Panc1 (cell line): ENCODE results near the gene RPS18. TPM values are rescaled to one million over a fixed set of nuclear protein-coding genes. Genes with fewer than 3 reads are reported as not detected.

ENCODE experiments used
- ATAC-seq: fragments of 200-7000 bp; cut with Tn5 transposase; 2 replicates; pipeline ENCODE4 v1.9.1; 2020; ENCODE audit warnings: mild to moderate bottlenecking, moderate library complexity
- BruUV-seq: library from RNA; stranded (reverse); fragments of 400-500 nt; replicated peaks from 2 replicates; lab custom pipeline; 2021; lab: Mats Ljungman, UMichigan
- CTCF ChIA-PET: fragments of 300-600 bp; sonication (Branson Sonifier 250); formaldehyde crosslinking; loops from one replicate; lab custom pipeline; 2022; ENCODE audit warnings: antibody characterized with exemption; lab: Charles Lee
- POLR2A ChIA-PET: fragments of 300-600 bp; sonication (Branson Sonifier 250); formaldehyde crosslinking; loops from one replicate; lab custom pipeline; 2022; ENCODE audit warnings: antibody characterized with exemption; lab: Charles Lee
- DNase-seq: peaks from one replicate; pipeline ENCODE4 v3.0.0-alpha.2; 2010; ENCODE audit warnings: low read depth, low spot score
- H3K27ac ChIP-seq: 2 replicates; pipeline ENCODE4 v1.5.1; 2011; ENCODE audit warnings: mild to moderate bottlenecking, low read length, inconsistent platforms
- H3K27me3 ChIP-seq: fragments of 200-500 bp; sonication (Bioruptor generic); 2 replicates; pipeline ENCODE4 v1.6.0; 2014; ENCODE audit warnings: low read length, inconsistent platforms; ENCODE audit not compliant: control insufficient read depth, insufficient read depth
- H3K36me3 ChIP-seq: fragments of 200-500 bp; sonication (Bioruptor generic); 2 replicates; pipeline ENCODE4 v1.5.1; 2014; ENCODE audit warnings: inconsistent platforms, mild to moderate bottlenecking, low read length, moderate library complexity; ENCODE audit not compliant: control insufficient read depth, insufficient read depth
- H3K4me1 ChIP-seq: 2 replicates; pipeline ENCODE4 v1.5.1; 2011; ENCODE audit warnings: inconsistent platforms, mild to moderate bottlenecking, low read length, moderate library complexity; ENCODE audit not compliant: control insufficient read depth, insufficient read depth
- H3K4me3 ChIP-seq, 2 experiments: 2 replicates each; pipeline ENCODE4 v1.5.1; 2011 to 2012; ENCODE audit warnings: low read depth in 2 of 2, low read length in 2 of 2, mild to moderate bottlenecking in 2 of 2, inconsistent platforms in 1 of 2, moderate library complexity in 1 of 2
- H3K9me3 ChIP-seq: fragments of 200-500 bp; sonication (Bioruptor generic); 2 replicates; pipeline ENCODE4 v1.5.1; 2014; ENCODE audit warnings: low read depth, mild to moderate bottlenecking, inconsistent platforms, low read length, moderate library complexity; ENCODE audit not compliant: control insufficient read depth, insufficient read depth
- CTCF ChIP-seq: fragments of 450-650 bp; IDR thresholded peaks from 2 replicates; pipeline ENCODE4 v1.5.1; 2017; ENCODE audit warnings: mild to moderate bottlenecking
- POLR2AphosphoS5 ChIP-seq: IDR thresholded peaks from 2 replicates; pipeline ENCODE4 v1.6.1; 2012; ENCODE audit warnings: mild to moderate bottlenecking, low read depth, low read length, moderate library complexity
- REST ChIP-seq, 2 experiments: IDR thresholded peaks; 2 replicates each; pipeline ENCODE4 v1.6.1; 2011 to 2012; ENCODE audit warnings: low read depth in 2 of 2, control low read depth in 1 of 2, low read length in 1 of 2, mild to moderate bottlenecking in 1 of 2, moderate library complexity in 1 of 2; ENCODE audit not compliant: insufficient read depth in 1 of 2
- SIN3A ChIP-seq: IDR thresholded peaks from 2 replicates; pipeline ENCODE4 v1.6.1; 2012; ENCODE audit warnings: low read depth, mild to moderate bottlenecking, low read length, moderate library complexity, borderline replicate concordance; ENCODE audit not compliant: insufficient read depth
- TCF7L2 ChIP-seq: IDR thresholded peaks from 2 replicates; pipeline ENCODE4 v1.6.1; 2011; ENCODE audit warnings: mild to moderate bottlenecking, low read depth, low read length, inconsistent platforms
- in situ Hi-C: cut with HindIII; loops from 2 replicates; pipeline ENCODE4 v1.10.0; 2016; ENCODE audit warnings: low sequenced_read_pairs, low pct_unique_long_range_greater_than_20kb
- intact Hi-C: fragments of 100-400 bp; cut with micrococcal nuclease; formaldehyde crosslinking; loops from one replicate; pipeline ENCODE4 v1.10.0; 2022; ENCODE audit not compliant: unreplicated experiment
- total RNA-seq: library from RNA; stranded (reverse); gene quantifications from one replicate; pipeline ENCODE4 v1.2.1, GENCODE V29; 2021; ENCODE audit not compliant: unreplicated experiment

Gene RPS18
- total RNA-seq, 1 experiment from 2014 or later = 1,987 TPM

GRCh38 chr6:33294086-33294823 lies 22.4 kb downstream of the RPS18 start:
- TF ChIP-seq POLR2AphosphoS5 = no peak
- TF ChIP-seq TCF7L2 = no peak
- no peak for TF ChIP-seq REST (IDR thresholded peaks at IDR 0.05; ENCODE audit: insufficient read depth in 1 of 2, low read depth in 2 of 2, low read length in 1 of 2)
- no peak for TF ChIP-seq CTCF
- no peak for TF ChIP-seq SIN3A
- no peak for DNase-seq
- no peak for ATAC-seq
- BruUV-seq = TSS peak; percentile 61
- ChIA-PET POLR2A (no interaction called here), CTCF (no interaction called here)
- Histone ChIP-seq H3K27ac (no peak overlapping the region), H3K36me3 (peaks cover 2% of the 10 kb centered on the region; the same call in 1 of the 2 replicates), H3K4me1 (peaks cover 19% of the 10 kb centered on the region), H3K27me3 (no peaks in the 10 kb centered on the region), H3K9me3 (no peaks in the 10 kb centered on the region), H3K4me3 (no peak overlapping the region)
- intact Hi-C loops = no loop called here
- in situ Hi-C loops = no loop called here

GRCh38 chr6:33295621-33296369 lies 23.9 kb downstream of the RPS18 start:
- POLR2A ChIA-PET = interaction anchor here (0.6 kb wide), 1 partner anchor 356 kb away, joined by 7 read pairs; no protein-coding TSS in a partner anchor
- Histone ChIP-seq H3K27me3 (no peaks in the 10 kb centered on the region), H3K4me3 (no peak overlapping the region), H3K36me3 (peaks cover 4% of the 10 kb centered on the region; the same call in 1 of the 2 replicates), H3K27ac (no peak overlapping the region), H3K9me3 (no peaks in the 10 kb centered on the region), H3K4me1 (peaks cover 13% of the 10 kb centered on the region)
- BruUV-seq = no TSS peak
- DNase-seq (no peak), ATAC-seq (no peak)
- CTCF ChIA-PET = no interaction called here
- in situ Hi-C loops = no loop called here
- intact Hi-C loops = no loop called here
- TF ChIP-seq CTCF (no peak), SIN3A (no peak), TCF7L2 (no peak), REST (IDR thresholded peaks at IDR 0.05; ENCODE audit: insufficient read depth in 1 of 2, low read depth in 2 of 2, low read length in 1 of 2) (no peak), POLR2AphosphoS5 (no peak)
